GM12864 (cell line): ENCODE measurements around the gene SLC16A8.
A peak's percentile ranks its signal among the peaks of the same experiment; 100 is the strongest.
"Not testable (repeated sequence)": the region's sequence is repeated elsewhere in the genome, so short reads cannot be mapped to it uniquely, and the experiment has no call there.

ENCODE experiments used
- DNase-seq: peaks from one replicate; pipeline ENCODE4 v3.0.0-alpha.2; 2011; ENCODE audit warnings: low read depth
- H3K4me3 ChIP-seq: 2 replicates; pipeline ENCODE4 v1.5.1; 2011; ENCODE audit warnings: mild to moderate bottlenecking, low read depth, low read length, control low read depth
- TF ChIP-seq, protein P1 (sequence below): IDR thresholded peaks from 2 replicates; pipeline ENCODE4 v1.5.1; 2011; ENCODE audit warnings: low read depth, mild to moderate bottlenecking, moderate library complexity, low read length, control low read depth, inconsistent platforms; ENCODE audit errors: missing control alignments

Gene SLC16A8

DNA sequence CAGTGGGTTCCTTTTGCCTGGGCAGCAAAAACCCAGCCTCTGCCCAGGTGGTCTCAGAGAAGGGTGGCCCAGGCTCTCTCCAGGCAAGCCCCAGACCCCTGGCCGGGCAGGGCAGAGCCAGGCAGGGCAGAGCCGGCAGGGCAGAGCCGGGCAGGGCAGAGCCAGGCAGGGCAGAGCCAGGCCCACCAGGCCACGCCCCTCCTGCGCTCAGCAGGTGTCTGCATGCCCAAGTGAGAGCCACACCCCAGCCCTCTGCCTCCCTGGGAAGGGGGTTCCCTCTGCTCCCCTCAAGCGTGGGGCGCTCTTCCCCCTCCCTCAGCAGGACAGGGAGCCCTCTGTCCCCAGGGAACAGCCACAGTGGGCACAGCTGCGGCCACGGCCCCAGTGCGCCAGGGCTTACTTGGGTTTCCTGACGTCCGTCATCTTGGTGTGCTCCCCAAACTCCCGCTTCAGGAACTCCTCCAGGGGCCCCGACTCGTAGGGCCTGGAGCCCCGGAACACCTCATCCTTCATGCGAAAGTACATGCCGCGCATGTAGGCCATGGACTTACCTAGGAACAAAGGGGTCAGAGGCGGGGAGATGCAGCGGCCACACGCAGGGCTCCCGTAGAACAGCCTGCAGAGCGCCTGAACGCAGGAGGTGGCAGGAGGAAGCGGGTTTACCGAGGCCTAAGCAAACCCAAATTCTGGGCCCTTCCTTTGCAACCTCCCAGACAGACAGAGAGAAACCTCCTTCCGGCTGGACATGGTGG lies 36.6 kb upstream of the SLC16A8 start:
- TF ChIP-seq, protein P1, sequence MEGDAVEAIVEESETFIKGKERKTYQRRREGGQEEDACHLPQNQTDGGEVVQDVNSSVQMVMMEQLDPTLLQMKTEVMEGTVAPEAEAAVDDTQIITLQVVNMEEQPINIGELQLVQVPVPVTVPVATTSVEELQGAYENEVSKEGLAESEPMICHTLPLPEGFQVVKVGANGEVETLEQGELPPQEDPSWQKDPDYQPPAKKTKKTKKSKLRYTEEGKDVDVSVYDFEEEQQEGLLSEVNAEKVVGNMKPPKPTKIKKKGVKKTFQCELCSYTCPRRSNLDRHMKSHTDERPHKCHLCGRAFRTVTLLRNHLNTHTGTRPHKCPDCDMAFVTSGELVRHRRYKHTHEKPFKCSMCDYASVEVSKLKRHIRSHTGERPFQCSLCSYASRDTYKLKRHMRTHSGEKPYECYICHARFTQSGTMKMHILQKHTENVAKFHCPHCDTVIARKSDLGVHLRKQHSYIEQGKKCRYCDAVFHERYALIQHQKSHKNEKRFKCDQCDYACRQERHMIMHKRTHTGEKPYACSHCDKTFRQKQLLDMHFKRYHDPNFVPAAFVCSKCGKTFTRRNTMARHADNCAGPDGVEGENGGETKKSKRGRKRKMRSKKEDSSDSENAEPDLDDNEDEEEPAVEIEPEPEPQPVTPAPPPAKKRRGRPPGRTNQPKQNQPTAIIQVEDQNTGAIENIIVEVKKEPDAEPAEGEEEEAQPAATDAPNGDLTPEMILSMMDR, result no peak
- no peak overlapping the region for H3K4me3 ChIP-seq
- DNase-seq, result no peak

DNA sequence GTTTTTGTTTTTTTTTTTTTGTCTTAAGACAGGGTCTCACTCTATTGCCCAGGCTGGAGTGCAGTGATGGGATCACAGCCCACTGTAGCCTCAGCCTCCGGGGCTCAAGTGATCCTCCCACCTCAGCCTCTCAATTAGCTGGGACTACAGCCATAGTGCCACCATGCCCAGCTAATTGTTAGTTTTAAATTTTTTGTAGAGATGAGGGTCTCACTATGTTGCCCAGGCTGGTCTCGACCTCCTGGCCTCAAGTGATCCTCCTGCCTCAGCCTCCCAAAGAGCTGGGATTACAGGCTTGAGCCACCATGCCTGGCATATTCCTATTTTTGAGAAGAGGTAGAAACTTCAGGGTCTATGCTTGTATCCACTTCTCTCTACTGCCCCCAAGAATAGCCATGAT lies 34.8 kb upstream of the SLC16A8 start:
- DNase-seq, H3K4me3 ChIP-seq: not testable (repeated sequence)

DNA sequence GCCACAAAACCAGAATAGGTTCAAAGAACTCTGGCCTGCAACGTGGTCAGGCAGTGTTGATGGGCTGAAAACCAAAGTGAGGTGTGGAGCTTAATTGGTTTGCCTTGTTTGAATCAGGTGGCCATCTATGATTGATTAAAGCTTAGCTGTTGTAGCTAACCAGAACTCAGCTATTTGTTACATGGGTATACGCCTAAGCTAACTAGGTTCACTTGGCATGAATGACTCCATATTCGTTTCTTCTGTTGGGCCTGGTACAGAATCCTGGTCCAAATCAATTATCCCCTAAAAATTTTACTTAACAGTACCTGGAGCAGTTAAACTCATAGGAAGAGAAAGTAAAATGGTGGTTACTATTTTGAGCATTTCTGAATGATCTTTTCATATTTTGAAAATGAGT lies 34.2 kb upstream of the SLC16A8 start:
- no peak for DNase-seq
- TF ChIP-seq, protein P1, result no peak

GRCh38 chr22:38117556-38117955 lies 33.6 kb upstream of the SLC16A8 start:
- DNase-seq, H3K4me3 ChIP-seq: not testable (repeated sequence)

More for the DNA sequence above, 34.2 kb upstream of the SLC16A8 start:
- H3K4me3 ChIP-seq, result no peak overlapping the region

DNA sequence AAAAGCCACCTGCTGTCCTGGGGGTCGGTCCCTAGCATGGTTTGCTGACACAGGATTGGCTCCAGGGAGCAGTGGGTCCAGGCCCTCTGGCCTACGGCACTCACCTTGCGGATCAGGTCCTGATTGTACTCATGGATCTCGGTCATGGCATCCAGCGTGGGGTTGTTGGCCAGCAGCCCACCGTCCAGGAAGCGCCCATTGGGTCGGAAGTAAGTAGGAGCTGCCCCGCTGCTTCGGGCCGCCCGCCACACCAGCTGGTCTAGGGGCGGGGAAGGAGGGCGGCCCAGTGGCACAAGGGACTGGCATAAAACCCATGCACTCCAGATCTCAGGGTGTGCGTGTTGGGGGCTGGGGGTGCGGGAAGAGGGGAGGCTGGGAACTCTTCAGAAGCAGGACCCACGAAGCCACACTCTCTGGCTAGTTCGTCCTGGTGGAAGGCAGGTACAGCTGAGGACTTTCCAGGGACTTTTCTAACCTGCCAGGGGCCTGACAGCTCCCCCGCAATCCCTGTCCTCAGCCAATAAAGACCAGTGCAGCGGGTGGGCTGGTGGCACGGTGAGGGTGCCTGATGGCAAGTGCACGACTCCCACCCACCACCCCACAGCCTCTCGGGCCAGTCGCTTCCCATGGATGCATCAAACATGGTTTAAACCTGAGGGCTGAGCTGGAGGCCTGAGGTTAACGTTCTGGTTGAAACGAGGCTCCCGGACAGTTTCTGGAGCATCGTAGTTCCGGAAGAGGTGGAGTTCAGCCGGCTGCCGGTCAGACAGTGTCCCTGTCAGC lies 31.6 kb upstream of the SLC16A8 start:
- TF ChIP-seq, protein P1, result no peak
- DNase-seq, result no peak
- H3K4me3 ChIP-seq, result no peak overlapping the region

DNA sequence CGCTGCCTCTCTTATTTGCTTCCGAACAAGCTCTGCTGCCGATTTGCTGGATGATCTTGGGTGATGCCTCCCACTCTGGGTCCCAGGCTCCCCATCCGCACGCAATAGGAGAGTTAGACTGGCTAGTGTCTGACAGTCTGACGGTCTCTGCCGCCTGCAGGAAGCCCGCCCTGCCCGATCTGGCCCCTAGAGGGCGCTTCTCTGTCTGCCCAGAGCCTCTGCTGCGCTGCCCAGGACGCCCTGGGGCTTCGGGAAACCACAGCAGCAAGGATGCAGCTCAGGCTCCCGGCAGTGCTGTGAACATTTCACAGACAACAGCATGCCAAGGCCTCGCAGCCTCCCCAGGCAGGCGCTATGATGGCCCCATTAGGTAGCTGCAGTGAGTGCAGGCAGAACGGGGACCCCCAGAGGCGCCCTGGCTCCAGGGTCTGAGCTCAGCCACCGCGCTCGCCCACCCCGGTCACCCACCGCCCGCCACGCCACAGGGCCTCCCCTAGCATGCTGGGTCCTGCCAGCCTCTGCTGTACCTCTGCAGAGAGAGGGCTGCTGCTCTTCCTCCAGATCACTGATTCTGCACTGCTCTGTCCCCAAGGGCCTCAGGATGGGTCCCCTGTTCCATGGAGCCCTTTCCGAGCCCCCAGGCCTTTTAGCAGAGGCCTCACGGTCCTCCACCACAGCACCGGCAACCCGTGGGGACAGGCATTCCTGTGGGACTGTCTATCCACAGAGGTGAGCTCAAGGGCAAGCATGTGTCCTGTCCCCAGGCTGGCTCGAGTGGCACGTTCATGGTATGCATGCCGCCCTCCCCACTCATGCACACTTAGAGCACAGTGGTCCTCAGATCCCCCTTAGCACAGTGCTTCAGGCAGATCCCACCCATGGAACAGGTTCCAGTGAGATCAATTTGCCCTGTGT lies 30.8 kb upstream of the SLC16A8 start:
- DNase-seq, result peak; percentile 16
- H3K4me3 ChIP-seq, result no peak overlapping the region
- TF ChIP-seq, protein P1, result peak; percentile 95

GRCh38 chr22:38112381-38112780 lies 28.4 kb upstream of the SLC16A8 start:
- H3K4me3 ChIP-seq, result no peak overlapping the region
- TF ChIP-seq, protein P1, result no peak

More at GRCh38 chr22:38112381-38112780, 28.4 kb upstream of the SLC16A8 start:
- no peak for DNase-seq
